NCI-H524 (cell line): ENCODE results near the gene COL23A1.
A peak's percentile ranks its signal among the peaks of the same experiment; 100 is the strongest.
"Not testable (repeated sequence)": the region's sequence is repeated elsewhere in the genome, so short reads cannot be mapped to it uniquely, and the experiment has no call there.

Source experiments
- DNase-seq, 2 experiments: peaks; one replicate each; lab custom pipeline; 2025; lab: John Stamatoyannopoulos, UW

COL23A1 gene

DNA sequence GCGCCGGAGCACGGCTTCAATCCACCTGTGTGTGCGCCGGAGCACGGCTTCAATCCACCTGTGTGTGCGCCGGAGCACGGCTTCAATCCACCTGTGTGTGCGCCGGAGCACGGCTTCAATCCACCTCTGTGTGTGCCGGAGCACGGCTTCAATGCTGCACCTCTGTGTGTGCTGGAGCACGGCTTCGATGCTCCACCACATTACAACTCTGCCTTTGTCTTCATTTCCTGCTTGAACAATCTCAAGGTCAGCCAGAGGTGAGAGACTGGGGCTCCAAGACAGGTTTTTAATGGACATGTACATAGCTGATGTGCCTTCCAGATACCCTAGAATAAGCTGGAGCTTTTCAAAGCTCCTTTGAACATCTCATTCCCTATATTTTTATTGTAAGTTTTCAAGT, 287.9 kb downstream of the COL23A1 start:
- DNase-seq, result not testable (repeated sequence)

DNA sequence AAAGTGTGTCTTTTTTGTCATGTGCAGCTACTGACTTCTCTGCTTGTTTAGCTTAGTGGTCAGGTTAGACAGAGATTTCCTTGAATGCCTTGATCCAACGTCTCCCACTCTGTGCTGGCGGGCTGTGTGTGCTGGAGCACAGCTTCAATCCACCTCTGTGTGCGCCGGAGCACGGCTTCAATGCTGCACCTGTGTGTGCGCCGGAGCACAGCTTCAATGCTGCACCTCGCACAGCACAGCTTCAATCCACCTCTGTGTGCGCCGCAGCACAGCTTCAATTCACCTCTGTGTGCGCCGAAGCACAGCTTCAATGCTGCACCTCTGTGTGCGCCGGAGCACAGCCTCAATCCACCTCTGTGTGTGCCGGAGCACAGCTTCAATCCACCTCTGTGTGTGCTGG, 288.6 kb downstream of the COL23A1 start:
- no peak for DNase-seq

DNA sequence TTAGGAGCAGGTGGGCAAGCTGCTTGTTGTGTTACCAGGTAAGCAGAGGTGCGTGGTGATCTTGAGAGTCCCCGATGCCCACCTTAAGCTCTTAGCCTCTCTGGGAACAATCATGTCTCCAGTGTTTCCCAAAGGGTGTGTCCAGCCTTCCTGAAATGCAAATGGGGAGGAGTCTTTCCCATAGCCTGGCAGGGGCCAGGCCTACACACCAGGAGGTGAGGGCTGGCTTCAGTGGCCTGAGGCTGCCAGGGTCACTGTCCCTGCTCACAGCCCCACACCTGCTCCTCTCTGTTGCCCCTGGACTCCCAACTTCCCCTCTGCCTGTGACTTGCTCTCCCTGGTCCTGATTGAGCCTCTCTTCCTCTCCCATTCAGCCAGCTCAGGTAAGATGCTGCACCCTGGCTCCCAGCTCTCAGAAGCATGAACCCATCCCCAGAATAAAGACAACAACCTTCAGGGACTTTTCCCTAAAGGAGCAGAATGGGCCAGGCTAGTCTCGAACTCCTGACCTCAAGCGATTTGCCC, 291.8 kb downstream of the COL23A1 start:
- DNase-seq, result no peak

DNA sequence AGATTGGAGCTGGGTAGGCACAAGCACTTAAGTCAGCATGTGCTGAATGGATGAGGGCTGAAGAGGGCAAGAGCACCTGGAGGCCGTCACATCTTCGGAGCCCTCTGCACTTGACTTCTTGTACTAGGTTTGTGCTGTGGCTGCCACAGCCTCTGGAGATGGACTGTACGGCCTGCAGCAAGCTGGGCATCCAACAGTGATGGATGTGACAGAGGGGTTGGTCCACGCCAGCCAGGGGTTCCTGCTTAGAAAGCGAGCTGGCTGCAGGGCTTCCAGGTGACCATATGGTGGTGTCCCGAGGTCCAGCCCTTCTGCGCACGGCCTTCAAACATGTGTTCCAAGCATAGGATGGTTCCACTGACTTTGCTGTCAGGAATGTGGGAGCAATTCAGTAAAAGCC, 292.4 kb downstream of the COL23A1 start:
- no peak for DNase-seq

GRCh38 chr5:178296066-178296465, 294.1 kb downstream of the COL23A1 start:
- DNase-seq, result no peak

DNA sequence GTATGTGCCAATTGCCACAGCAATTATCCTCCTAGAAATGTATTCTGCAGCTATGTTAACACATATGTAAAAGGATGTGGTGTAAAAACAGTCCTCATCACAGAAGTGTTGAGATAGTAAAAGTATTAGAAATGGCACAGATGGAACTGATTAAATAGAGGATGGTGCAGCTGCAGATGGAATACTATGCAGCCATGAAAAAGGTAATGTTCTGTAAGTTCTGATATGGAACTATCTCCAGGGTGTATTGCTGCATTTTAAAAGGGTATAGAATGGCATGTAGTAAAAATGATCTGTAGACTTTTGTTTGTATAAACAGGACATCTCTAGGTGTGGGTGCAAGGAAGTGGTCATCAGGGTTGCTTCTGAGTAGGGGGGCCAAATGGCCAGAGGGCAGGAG, 294.6 kb downstream of the COL23A1 start:
- DNase-seq, result no peak

- no peak for DNase-seq
Measured at GRCh38 chr5:178293815-178294214, 296.4 kb downstream of the COL23A1 start.

- DNase-seq, result no peak
Measured at GRCh38 chr5:178293400-178293799, 296.8 kb downstream of the COL23A1 start.

DNA sequence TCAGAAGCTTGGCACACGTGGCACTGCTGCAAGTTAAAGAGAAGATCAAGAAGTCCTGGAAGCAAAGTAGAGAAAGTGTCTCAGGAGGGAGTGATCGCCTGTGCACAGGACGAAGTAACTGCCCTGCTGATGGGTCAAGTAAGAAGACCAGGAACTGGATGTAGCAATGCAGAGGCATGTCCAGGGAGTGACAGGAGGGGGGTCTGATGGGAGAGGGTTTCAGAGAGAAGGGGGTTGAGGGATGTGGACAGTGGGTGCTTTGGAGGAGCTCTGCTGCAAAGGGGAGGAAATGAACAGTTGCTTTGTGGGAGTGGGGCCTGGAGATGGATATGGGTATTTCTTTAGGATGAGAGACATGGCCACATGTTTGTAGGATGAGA, 297.4 kb downstream of the COL23A1 start:
- DNase-seq, result no peak

- no peak for DNase-seq
Measured at GRCh38 chr5:178291969-178292825, 298.0 kb downstream of the COL23A1 start.

DNA sequence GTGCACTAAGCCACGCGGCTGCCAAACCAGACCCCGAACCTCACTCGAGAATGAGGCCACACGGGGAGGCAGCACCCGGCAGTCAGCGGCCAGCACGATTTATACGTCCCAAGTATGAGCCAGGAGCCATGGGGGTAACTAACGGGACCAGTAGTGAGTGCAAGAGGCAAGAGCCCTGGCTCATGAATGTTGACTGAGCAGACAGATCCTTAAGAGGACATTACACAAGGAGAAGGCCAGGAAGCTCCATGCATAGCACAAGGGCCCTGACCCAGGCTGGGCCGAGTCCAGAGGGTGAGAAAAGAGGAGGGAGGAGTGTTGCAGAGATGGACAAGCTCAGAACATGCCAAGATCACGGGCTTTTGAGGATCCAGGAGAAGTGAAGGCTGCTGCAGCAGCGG, 299.0 kb downstream of the COL23A1 start:
- DNase-seq, result no peak

- no peak for DNase-seq
Measured at GRCh38 chr5:178290376-178290775, 299.8 kb downstream of the COL23A1 start.

- no peak for DNase-seq
Measured at GRCh38 chr5:178289438-178289837, 300.8 kb downstream of the COL23A1 start.

- DNase-seq, result peak; percentile 55 to 63
Measured at GRCh38 chr5:178288401-178289368, 301.5 kb downstream of the COL23A1 start.

GRCh38 chr5:178287791-178288105, 302.4 kb downstream of the COL23A1 start:
- DNase-seq, result no peak

- DNase-seq, result no peak
Measured at GRCh38 chr5:178287091-178287790, 303.0 kb downstream of the COL23A1 start.

- DNase-seq, result peak in 1 of 2 experiments; percentile 40
Measured at GRCh38 chr5:178286226-178287090, 303.7 kb downstream of the COL23A1 start.

- no peak for DNase-seq
Measured at GRCh38 chr5:178285399-178286225, 304.6 kb downstream of the COL23A1 start.

- DNase-seq, result no peak
Measured at GRCh38 chr5:178284996-178285395, 305.2 kb downstream of the COL23A1 start.

DNA sequence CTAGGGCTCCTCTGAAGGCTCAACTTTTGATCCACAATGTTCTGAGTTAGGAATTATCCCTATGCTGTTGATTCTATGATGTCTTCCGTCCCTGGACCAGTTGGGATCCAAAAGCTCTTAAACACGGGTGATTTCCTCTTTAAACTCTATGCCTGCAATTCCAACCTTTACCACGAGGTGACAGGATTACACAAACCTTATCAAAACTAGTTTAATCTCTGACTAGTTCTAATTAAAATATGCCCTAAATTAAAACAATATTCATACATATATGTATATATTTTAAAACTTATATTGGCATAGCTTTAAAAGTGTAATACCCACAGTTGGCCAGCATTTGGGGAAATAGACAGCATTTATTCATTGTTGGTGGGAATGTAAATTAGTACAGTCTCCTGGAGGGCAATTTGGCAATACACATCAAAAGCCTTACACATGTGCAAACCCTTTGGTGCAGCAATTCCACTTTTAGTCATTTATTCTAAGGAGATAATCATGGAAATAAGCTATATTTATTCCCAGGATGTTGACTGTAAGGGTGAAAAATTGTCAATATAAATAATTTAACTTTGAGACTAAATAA, 306.0 kb downstream of the COL23A1 start:
- DNase-seq, result peak in 1 of 2 experiments; percentile 22
